ENCODE results near the gene S1PR4.

S1PR4 gene

DNA sequence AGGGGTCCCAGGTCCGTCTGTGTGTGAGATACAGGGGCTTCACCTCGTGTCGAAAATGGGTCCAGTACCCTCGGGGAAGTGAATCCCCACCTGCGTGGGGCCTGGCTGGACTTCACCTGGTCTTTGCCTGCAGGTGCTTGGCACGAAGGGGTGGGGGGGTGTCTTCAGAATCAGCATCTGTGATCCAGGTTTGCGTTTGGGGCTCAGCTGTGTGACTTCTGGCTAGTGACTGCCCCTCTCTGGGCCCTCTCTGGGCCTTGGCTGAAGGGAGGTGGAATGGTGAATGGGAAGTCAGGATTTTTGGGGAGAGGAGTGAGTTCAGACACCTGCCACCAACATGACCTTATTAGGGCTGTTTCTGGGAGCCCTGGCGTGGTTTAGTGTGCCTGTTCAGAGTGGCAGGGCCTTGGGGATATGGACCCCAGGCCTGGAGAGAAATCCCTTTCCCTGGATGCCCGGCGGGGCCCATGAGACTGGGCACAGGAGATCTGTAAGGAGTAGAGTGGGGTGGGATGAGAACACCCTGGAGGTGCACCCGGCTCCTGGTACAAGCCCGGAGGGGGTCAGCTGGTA, 48.6 kb downstream of the S1PR4 start:
- TF ChIP-seq, protein P1, sequence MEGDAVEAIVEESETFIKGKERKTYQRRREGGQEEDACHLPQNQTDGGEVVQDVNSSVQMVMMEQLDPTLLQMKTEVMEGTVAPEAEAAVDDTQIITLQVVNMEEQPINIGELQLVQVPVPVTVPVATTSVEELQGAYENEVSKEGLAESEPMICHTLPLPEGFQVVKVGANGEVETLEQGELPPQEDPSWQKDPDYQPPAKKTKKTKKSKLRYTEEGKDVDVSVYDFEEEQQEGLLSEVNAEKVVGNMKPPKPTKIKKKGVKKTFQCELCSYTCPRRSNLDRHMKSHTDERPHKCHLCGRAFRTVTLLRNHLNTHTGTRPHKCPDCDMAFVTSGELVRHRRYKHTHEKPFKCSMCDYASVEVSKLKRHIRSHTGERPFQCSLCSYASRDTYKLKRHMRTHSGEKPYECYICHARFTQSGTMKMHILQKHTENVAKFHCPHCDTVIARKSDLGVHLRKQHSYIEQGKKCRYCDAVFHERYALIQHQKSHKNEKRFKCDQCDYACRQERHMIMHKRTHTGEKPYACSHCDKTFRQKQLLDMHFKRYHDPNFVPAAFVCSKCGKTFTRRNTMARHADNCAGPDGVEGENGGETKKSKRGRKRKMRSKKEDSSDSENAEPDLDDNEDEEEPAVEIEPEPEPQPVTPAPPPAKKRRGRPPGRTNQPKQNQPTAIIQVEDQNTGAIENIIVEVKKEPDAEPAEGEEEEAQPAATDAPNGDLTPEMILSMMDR (IDR thresholded peaks at IDR 0.05; ENCODE audit: low read length, missing control alignments), result no peak
- DNase-seq (ENCODE audit: low read depth), result no peak
- H3K4me3 ChIP-seq (replicated peaks; ENCODE audit: low read depth, low read length), result no peak overlapping the region

DNA sequence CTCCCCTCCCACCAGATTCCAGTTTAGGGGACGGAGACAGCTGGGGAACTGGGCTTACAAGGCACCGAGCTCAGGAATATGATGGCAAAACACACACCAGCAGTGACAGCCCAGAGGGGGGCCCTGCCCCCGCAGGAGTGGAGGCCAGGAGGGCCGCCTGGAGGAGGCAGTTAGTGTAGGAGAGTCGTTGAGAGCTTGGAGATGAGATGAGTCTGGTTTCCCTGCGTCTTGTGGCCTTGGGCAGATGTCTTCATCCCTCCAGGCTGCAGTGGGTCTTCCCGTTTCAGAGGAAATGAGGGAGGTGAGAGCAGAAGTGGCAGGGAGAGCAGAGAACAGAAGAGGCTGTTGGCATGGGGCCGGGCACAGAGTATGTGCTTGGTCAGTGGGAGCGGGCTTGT, 50.8 kb downstream of the S1PR4 start:
- H3K4me3 ChIP-seq (replicated peaks; ENCODE audit: low read depth, low read length), result no peak overlapping the region
- TF ChIP-seq, protein P1 (IDR thresholded peaks at IDR 0.05; ENCODE audit: low read length, missing control alignments), result no peak
- DNase-seq (ENCODE audit: low read depth), result no peak

Data from fibroblast of pulmonary artery (primary cell).